ENCODE results near the gene HLA-DRA.

HLA-DRA gene

GRCh38 chr6:32483968-32484613 lies 44.4 kb downstream of the HLA-DRA start:
- no peak for DNase-seq

- DNase-seq = no peak
Measured at GRCh38 chr6:32484614-32484998, 44.9 kb downstream of the HLA-DRA start.

GRCh38 chr6:32488083-32488482 lies 48.4 kb downstream of the HLA-DRA start:
- DNase-seq = no peak

GRCh38 chr6:32491700-32492099 lies 52.0 kb downstream of the HLA-DRA start:
- DNase-seq = no peak

- no peak for DNase-seq
Measured at GRCh38 chr6:32492351-32492750, 52.7 kb downstream of the HLA-DRA start.

Measured in NCI-H345 (cell line).